ENCODE data around the gene APOL2.

The APOL2 gene, protein sequence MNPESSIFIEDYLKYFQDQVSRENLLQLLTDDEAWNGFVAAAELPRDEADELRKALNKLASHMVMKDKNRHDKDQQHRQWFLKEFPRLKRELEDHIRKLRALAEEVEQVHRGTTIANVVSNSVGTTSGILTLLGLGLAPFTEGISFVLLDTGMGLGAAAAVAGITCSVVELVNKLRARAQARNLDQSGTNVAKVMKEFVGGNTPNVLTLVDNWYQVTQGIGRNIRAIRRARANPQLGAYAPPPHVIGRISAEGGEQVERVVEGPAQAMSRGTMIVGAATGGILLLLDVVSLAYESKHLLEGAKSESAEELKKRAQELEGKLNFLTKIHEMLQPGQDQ

DNA sequence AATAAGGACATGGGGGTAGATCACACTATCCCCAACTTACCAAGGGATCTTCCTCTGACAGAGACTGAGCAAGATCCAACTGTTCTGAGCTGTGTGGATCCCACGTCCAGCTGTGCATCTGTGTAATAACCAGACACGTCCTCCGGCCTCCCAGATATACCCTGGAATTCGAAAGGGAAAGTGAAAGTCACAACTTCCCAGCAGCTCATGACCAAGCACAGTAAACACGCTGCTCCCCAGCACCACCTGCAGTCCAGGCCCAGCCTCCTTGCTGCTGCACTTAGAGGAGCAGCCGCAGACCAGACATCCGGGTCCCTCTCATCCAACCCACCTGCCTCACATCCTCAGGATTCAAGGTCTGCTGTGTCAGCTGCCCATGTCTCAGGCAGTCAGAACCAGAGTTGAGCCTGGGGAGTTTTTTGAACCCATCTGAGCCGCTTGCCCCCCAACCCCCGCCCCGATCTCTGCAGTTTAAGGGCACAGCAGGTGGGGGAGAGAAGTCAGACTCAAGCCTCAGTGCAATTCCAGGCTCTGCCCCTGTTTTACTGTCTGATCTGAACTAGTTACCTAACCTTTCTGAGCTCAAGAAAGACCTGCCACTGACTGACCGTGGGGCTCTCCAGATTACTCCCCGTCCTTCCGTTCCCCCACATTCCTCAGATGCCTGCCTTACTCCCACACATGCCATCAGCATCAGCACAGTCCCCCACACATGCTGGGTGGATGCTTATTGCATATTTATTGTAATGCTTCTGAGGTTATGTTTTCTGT is at the start of gene APOL2:
APOL2 (minus strand) TSS at position 127 of the 771 bp plus-strand sequence. CDS start 6,365 bp downstream, outside the sequence.
- peaks cover 2% of the 10 kb centered on the region for H3K27me3 Mint-ChIP-seq (ENCODE audit: low read depth)
- peak; percentile 87 for DNase-seq (ENCODE audit: low spot score)
- peaks cover 38% of the 10 kb centered on the region for H3K4me1 Mint-ChIP-seq (ENCODE audit: low read depth)
- peak within 1 kb of the TSS; percentile 93 for H3K4me3 Mint-ChIP-seq
- H3K9me3 Mint-ChIP-seq, result peaks cover 20% of the 10 kb centered on the region
- H3K36me3 Mint-ChIP-seq (ENCODE audit: low read depth), result peaks cover 46% of the 10 kb centered on the region
- peak within 1 kb of the TSS; percentile 90 for H3K27ac Mint-ChIP-seq

DNA sequence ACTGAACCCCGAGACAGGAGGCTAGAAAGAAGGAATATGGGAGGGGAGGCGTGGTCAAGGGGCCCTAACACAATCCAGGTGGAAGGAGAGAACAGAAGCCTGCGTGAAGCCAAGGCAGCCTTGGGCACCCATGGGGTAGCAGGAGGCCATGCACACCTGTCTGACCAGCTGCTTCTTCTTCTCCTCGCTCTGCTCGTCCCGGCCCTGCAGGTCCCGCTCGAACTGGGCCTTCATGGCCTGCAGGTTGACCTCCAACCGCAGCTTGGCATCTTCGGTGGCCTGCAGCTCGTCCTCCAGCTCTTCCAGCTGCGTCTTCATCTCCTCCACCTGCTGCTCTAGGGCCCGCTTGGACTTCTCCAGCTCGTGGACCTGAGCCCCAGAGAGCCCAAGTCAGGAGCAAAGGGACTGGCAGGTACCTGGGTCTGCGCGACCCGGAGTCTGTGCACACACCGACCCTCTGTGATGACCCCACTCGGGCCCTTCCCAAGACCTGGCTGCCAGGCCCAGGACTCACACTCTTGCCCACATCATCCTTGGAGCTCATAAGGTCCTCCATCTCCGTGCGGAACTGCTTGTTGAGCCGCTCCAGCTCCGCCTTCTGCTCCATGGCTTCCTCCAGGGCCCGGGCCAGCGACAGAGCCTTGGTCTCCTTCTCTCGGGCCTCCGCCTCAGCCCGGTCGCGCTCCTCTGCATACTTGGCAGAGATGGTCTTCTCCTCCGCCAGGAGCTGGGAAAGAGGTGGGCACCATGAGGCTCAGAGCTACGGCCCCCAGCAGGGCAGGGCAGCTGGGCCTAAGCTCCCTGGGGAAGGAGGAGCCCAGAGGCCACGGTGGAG is 49.5 kb upstream of the APOL2 start:
- H3K4me1 Mint-ChIP-seq (ENCODE audit: low read depth), result peaks cover 41% of the 10 kb centered on the region
- H3K9me3 Mint-ChIP-seq, result no peaks in the 10 kb centered on the region
- H3K27me3 Mint-ChIP-seq (ENCODE audit: low read depth), result no peaks in the 10 kb centered on the region
- no peak overlapping the region for H3K4me3 Mint-ChIP-seq
- H3K36me3 Mint-ChIP-seq (ENCODE audit: low read depth), result peaks cover 72% of the 10 kb centered on the region
- H3K27ac Mint-ChIP-seq, result peak overlapping the region; percentile 65
- no peak for DNase-seq (ENCODE audit: low spot score)

DNA sequence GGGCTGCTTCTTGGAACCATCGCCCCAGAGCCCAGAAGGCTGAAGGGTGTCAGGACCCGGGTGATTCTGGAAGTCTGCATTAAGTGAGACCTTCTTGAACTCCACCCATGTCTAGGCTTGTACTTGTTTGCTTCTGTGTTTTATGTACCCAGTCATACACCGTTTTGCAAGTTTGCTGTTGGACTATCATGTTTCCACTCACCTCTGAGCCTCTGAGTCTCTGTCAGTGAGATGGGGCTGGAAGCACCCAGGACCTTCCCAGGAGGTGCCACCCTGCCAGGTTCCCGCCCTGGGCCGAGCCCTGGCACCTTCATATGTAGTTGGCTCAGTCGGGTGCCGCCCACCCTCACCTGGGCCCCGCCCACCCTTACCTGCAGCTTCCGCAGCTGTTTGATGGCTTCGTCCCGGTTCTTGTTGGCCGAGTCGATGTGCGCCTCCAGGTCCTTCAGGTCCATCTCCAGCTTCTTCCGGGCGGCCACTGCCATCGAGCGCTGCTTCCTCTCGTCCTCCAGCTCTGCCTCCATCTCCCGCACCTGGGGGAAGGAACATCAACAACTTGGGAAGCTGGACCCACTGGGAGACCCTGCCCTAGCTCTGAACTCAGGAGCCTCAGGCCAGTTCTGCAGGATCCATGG is 48.7 kb upstream of the APOL2 start:
- Mint-ChIP-seq H3K27me3 (ENCODE audit: low read depth) (no peaks in the 10 kb centered on the region), H3K27ac (peak overlapping the region; percentile 58), H3K9me3 (no peaks in the 10 kb centered on the region), H3K4me3 (no peak overlapping the region), H3K4me1 (ENCODE audit: low read depth) (peaks cover 39% of the 10 kb centered on the region), H3K36me3 (ENCODE audit: low read depth) (peaks cover 71% of the 10 kb centered on the region)
- DNase-seq (ENCODE audit: low spot score), result no peak

DNA sequence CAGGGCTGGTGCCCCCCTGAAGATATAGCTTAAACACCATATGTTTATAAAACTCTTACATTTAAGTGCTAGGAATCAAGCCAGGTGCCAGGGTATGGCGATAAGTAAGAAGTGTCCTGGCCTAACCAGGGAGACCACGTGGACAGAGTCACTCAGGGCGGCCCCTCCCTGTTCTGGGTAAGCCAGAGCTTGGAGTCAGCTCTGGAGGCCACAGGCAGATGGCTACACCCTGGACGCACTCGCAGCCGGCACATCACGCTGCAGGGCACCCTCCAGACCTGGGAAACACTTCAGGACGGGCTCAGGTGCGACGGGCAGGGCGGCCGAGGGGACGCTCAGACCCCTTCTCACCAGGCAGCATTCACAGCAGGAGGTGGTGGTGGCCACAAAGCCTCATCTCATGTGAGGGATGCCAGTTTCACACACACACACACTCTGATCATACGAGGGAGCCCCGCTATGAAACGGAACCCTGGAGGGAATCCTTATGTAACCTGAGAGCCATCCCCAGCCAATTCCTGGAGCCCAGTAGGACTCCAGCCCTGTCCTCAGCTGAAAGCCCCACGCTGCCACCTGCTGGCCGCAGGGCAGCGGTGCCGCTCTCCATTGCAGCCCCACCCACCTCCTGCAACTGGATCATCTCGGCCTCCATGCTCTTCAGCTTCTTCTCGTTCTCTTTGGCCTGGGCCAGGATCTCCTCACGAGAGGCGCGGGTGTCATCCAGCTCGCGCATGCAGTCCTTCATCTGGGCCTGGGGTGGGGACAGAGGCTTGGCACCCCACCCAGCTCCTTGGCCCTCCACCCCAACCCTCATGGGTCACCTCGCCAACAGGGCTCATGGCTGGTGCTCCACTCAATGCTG is 47.0 kb upstream of the APOL2 start:
- peak; percentile 49 for DNase-seq (ENCODE audit: low spot score)
- peak overlapping the region; percentile 42 for H3K27ac Mint-ChIP-seq
- H3K4me3 Mint-ChIP-seq, result no peak overlapping the region
- no peaks in the 10 kb centered on the region for H3K9me3 Mint-ChIP-seq
- peaks cover 69% of the 10 kb centered on the region for H3K36me3 Mint-ChIP-seq (ENCODE audit: low read depth)
- H3K4me1 Mint-ChIP-seq (ENCODE audit: low read depth), result peaks cover 26% of the 10 kb centered on the region
- no peaks in the 10 kb centered on the region for H3K27me3 Mint-ChIP-seq (ENCODE audit: low read depth)

DNA sequence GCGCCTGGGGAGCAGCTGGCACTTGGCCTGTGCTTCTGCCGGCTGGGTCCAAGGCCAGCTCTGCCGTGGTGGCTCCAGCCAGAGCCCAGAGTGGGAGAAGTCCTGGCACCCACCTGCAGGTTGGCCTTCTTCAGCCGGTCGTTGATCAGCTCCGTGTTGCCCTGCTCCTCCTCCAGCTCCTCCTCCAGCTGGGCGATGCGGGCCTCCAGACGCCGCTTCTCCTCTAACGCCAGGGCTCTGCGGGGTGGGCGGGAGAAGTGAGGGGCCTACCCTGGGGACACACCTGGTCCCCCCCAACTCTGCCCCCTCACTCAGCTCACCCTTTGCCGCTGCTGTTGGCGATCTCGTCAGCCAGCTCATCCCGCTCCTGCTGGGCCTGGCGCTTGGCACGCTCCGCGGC is 46.2 kb upstream of the APOL2 start:
- Mint-ChIP-seq H3K9me3 (no peaks in the 10 kb centered on the region), H3K27me3 (ENCODE audit: low read depth) (no peaks in the 10 kb centered on the region), H3K27ac (no peak overlapping the region), H3K4me1 (ENCODE audit: low read depth) (peaks cover 26% of the 10 kb centered on the region), H3K36me3 (ENCODE audit: low read depth) (peaks cover 70% of the 10 kb centered on the region), H3K4me3 (no peak overlapping the region)
- no peak for DNase-seq (ENCODE audit: low spot score)

DNA sequence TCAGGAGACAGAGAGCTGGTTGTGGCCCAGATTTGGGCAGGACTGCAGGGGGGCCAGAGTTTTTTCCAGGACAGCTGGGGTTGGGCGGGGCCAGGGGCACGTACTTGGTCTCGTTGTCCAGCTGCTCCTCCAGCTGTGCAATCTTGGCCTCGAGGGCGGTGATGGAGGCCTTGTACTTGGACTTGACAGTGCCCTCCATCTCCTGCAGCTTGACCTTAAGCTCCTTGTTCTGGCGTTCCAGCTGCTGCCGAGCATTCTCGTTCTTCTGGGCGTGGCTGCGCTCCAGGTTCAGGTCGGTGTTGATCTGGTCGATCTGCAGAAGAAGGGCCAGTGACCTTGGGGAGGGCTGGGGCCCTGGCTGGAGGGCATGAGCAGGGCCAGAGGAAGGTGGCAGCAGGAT is 45.7 kb upstream of the APOL2 start:
- no peak overlapping the region for H3K4me3 Mint-ChIP-seq
- H3K9me3 Mint-ChIP-seq, result no peaks in the 10 kb centered on the region
- no peaks in the 10 kb centered on the region for H3K27me3 Mint-ChIP-seq (ENCODE audit: low read depth)
- no peak overlapping the region for H3K27ac Mint-ChIP-seq
- H3K4me1 Mint-ChIP-seq (ENCODE audit: low read depth), result peaks cover 25% of the 10 kb centered on the region
- H3K36me3 Mint-ChIP-seq (ENCODE audit: low read depth), result peaks cover 73% of the 10 kb centered on the region
- DNase-seq (ENCODE audit: low spot score), result no peak

DNA sequence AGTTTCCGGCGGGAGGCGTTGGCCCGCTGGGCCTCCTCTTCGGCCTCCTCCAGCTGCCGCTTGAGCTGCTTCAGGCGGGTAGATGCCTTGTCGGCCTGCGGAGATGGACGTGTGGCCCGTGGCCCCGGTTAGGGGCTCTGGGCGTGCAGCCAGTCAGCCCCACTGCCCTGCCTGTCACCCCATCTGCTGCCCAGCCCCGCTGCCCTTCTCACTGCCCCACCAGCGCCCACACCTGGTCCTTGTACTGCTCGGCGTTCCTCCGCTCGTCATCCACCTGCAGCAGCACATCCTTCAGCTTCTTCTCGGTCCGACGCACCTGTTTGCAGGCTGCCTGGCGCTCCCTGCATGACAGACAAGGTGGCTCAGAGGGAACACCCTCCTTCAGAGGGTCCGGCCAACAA is 44.8 kb upstream of the APOL2 start:
- H3K4me1 Mint-ChIP-seq (ENCODE audit: low read depth), result peaks cover 16% of the 10 kb centered on the region
- H3K27ac Mint-ChIP-seq, result peak overlapping the region; percentile 36
- DNase-seq (ENCODE audit: low spot score), result no peak
- H3K9me3 Mint-ChIP-seq, result no peaks in the 10 kb centered on the region
- H3K36me3 Mint-ChIP-seq (ENCODE audit: low read depth), result peaks cover 71% of the 10 kb centered on the region
- H3K4me3 Mint-ChIP-seq, result no peak overlapping the region
- H3K27me3 Mint-ChIP-seq (ENCODE audit: low read depth), result no peaks in the 10 kb centered on the region

DNA sequence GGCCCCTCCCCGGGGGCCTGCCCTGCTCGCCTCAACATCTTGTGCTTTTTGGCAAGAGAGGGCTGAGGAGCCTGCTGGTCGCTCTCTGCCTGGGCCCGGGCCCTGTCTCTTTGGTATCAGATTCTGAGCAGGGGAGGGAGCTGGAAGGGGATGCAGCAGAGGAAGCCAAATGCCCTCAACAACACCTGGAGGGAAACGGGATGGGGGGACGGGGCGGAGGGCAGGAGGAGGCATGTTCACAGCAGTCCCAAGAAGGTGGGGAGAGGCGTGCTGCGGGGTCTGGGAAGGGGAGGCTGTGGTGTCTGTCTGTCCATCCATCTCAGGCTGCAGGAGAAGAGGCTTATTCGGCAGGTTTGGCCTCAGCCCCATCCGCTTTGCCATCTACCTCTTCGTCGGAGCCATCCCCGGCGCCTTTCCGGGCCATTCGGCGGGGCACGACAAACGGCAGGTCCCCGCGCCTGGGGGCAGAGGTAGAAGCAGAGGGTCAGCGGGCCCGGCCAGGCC is 43.1 kb upstream of the APOL2 start:
- peaks cover 14% of the 10 kb centered on the region for H3K4me1 Mint-ChIP-seq (ENCODE audit: low read depth)
- no peaks in the 10 kb centered on the region for H3K9me3 Mint-ChIP-seq
- no peak overlapping the region for H3K27ac Mint-ChIP-seq
- H3K27me3 Mint-ChIP-seq (ENCODE audit: low read depth), result no peaks in the 10 kb centered on the region
- peaks cover 59% of the 10 kb centered on the region for H3K36me3 Mint-ChIP-seq (ENCODE audit: low read depth)
- no peak for DNase-seq (ENCODE audit: low spot score)
- H3K4me3 Mint-ChIP-seq, result no peak overlapping the region

DNA sequence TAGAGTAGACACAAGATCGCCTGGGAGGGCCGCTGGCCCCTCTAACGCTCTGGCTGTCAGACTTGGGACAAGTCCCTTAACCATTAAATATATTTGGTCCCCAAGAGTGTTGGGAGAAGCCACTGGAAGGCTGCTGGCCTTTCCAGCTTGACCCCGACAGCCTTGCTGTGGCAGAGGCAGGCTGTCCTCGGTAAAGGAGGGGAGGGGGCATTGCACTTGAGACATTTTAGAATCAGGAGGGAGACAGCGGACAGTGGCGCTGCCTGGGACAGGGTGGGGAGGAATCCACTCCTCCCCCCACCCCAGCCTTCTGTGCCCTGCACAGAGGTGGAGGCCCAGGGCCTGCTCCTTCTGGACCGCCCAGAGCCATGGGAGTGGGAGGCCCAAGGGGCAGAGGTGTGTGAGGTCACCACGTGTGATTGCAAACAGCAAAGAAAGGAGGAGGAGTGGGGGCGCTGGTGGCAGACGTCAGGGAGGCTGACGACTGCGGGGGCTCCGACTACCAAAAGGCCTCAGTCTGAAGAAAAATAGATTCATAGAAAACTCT is 42.5 kb upstream of the APOL2 start:
- Mint-ChIP-seq H3K36me3 (ENCODE audit: low read depth) (peaks cover 54% of the 10 kb centered on the region), H3K4me3 (no peak overlapping the region), H3K4me1 (ENCODE audit: low read depth) (peaks cover 9% of the 10 kb centered on the region), H3K27me3 (ENCODE audit: low read depth) (no peaks in the 10 kb centered on the region), H3K27ac (no peak overlapping the region), H3K9me3 (no peaks in the 10 kb centered on the region)
- DNase-seq (ENCODE audit: low spot score), result no peak

DNA sequence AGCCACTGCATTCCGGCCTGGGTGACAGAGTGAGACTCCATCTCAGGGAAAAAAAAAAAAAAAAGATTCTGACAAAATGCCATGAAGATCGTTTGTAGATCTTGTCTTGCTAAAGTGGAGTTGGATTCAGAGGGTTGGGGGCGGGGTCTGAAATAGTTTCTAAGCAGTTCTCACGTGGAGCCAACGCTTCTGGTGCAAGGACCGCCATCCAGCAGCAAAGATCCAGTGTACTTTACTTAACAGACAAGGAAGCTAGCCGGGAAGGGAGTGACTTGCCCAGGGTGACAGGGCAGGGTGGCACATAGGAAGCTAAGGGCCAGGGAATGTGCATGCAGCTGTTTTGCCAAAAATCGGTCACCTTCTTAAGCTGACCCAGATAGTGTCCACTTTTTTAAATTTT is 41.1 kb upstream of the APOL2 start:
- no peak overlapping the region for H3K27ac Mint-ChIP-seq
- peaks cover 47% of the 10 kb centered on the region for H3K36me3 Mint-ChIP-seq (ENCODE audit: low read depth)
- no peaks in the 10 kb centered on the region for H3K9me3 Mint-ChIP-seq
- peaks cover 5% of the 10 kb centered on the region for H3K4me1 Mint-ChIP-seq (ENCODE audit: low read depth)
- no peak overlapping the region for H3K4me3 Mint-ChIP-seq
- no peaks in the 10 kb centered on the region for H3K27me3 Mint-ChIP-seq (ENCODE audit: low read depth)
- no peak for DNase-seq (ENCODE audit: low spot score)

DNA sequence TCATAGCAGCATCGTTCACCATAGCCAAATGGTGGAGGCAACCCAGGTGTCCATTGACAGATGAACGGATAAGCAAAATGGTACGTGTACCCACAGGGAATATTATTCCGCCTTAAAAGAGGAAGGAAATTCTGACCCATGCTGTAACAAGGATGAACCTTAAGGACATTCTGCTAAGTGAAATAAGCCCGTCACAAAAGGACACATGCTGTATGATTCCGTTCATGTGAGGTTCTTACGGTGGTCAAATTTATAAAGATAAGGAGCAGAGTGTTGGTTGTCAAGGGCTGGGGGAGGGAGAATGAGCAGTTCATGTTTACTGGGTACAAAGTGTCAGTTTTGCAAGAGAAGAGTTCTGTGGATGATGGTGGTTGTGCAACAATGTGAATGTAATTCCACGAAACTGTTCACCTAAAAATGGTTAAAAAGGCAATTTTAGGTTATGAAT is 39.9 kb upstream of the APOL2 start:
- no peaks in the 10 kb centered on the region for H3K9me3 Mint-ChIP-seq
- H3K27ac Mint-ChIP-seq, result no peak overlapping the region
- H3K36me3 Mint-ChIP-seq (ENCODE audit: low read depth), result peaks cover 39% of the 10 kb centered on the region
- no peaks in the 10 kb centered on the region for H3K27me3 Mint-ChIP-seq (ENCODE audit: low read depth)
- peaks cover 5% of the 10 kb centered on the region for H3K4me1 Mint-ChIP-seq (ENCODE audit: low read depth)
- DNase-seq (ENCODE audit: low spot score), result no peak
- no peak overlapping the region for H3K4me3 Mint-ChIP-seq

DNA sequence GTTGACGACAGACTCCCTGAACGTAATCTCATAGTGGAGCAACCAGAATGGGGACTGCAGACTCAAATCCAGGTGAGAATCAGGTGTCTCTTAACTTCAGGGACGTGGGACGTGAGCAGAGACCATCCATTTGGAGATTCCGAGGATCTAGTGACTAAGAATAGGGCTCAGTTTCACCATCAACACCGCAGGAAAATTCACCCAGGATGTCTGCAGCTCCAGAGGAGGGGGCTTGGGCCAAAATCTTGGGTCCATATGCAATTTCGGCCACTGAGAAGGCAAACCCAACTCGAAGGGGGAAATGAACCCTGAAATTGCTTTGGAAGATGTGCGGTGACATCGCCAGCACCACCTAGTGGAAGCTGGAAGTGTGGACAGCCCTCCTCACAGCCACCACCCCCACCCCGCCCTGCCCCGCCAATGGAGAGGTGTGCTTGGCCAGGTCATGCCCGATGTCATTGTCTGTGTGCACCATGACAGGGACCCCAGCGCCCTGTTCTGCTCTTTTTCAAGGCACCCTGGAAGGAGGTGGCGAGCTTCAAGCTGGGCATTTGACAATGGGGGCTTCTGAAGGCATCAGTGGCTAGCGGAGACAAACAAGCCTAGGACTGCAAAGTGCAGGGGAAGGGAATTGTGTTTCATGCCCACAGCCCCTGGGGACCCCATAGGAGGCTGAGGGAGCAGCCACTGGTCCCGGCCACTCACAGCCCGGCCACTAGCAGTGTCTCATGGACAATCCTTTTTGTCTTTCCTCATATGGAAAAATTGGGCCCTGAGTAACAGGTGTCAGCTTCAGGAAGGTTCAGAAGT is 38.4 kb upstream of the APOL2 start:
- Mint-ChIP-seq H3K36me3 (ENCODE audit: low read depth) (peaks cover 29% of the 10 kb centered on the region), H3K9me3 (no peaks in the 10 kb centered on the region), H3K4me1 (ENCODE audit: low read depth) (peaks cover 5% of the 10 kb centered on the region), H3K4me3 (no peak overlapping the region), H3K27me3 (ENCODE audit: low read depth) (no peaks in the 10 kb centered on the region), H3K27ac (peak overlapping the region; percentile 26)
- peak; percentile 37 for DNase-seq (ENCODE audit: low spot score)

Data from T-helper 2 cell treated with Interferon-gamma antibody and Interleukin-4, amounts not matched to agents 5 μg/mL and 100 μg/mL, for 36 hours (primary cell).